K562 (cell line): ENCODE measurements around the gene CROCC2. TPM values are rescaled to one million over a fixed set of nuclear protein-coding genes. Genes with fewer than 3 reads are reported as not detected.
A peak's percentile ranks its signal among the peaks of the same experiment; 100 is the strongest.

Experiments
- ATAC-seq: fragments of 200-7000 bp; cut with Tn5 transposase; 3 replicates; pipeline ENCODE4 v1.9.1; 2020; ENCODE audit warnings: moderate library complexity
- BruUV-seq: library from RNA; stranded (reverse); fragments of 400-500 nt; replicated peaks from 2 replicates; lab custom pipeline; 2021; lab: Mats Ljungman, UMichigan
- CTCF ChIA-PET: fragments of 300-600 bp; formaldehyde crosslinking; extraction: SDS; loops from one replicate; lab custom pipeline; 2021; ENCODE audit warnings: low intra/inter-chr PET ratio; lab: Yijun Ruan, JAX
- POLR2A ChIA-PET: fragments of 300-600, 350-650 bp; sonication (Branson Sonifier 250); formaldehyde crosslinking; extraction: SDS; loops from one replicate; lab custom pipeline; 2021; ENCODE audit warnings: antibody characterized with exemption, inconsistent platforms; lab: Yijun Ruan, JAX
- DNase-seq, 4 experiments: peaks; one replicate each; pipeline versions ENCODE4 v3.0.0 to v3.0.0-alpha.2; 2011 to 2018; ENCODE audit warnings: low spot score in 3 of 4, mixed read lengths in 3 of 4; ENCODE audit errors: extremely low read depth in 1 of 4
- FAIRE-seq: peaks from 2 replicates; lab custom pipeline; 2011; peaks lifted over from hg19 to GRCh38; lab: Jason Lieb, UNC
- H2AFZ ChIP-seq: 2 replicates; pipeline ENCODE4 v1.6.0; 2011; ENCODE audit warnings: low read depth, low read length, control low read depth, inconsistent platforms
- H3K27ac ChIP-seq: fragments of 200-600 bp; 3 replicates; pipeline ENCODE4 v1.8.0; 2011; ENCODE audit warnings: low read depth, mild to moderate bottlenecking, control low read depth, inconsistent platforms, low read length, moderate library complexity, mixed read lengths; ENCODE audit errors: extremely low read depth
- H3K27me3 ChIP-seq, 2 experiments: fragments of 300-600 bp in 1 of 2; 2 replicates in 1 of 2; 3 replicates in 1 of 2; pipeline versions ENCODE4 v1.6.0 to v1.8.0; 2011; ENCODE audit warnings: inconsistent platforms in 2 of 2, low read length in 2 of 2, mild to moderate bottlenecking in 1 of 2, mixed read lengths in 1 of 2, moderate library complexity in 1 of 2; ENCODE audit not compliant: control insufficient read depth in 2 of 2, insufficient read depth in 2 of 2
- H3K36me3 ChIP-seq: fragments of 300-600 bp; 3 replicates; pipeline ENCODE4 v1.8.0; 2011; ENCODE audit warnings: mild to moderate bottlenecking, low read length, inconsistent platforms; ENCODE audit not compliant: control insufficient read depth, insufficient read depth
- H3K4me1 ChIP-seq, 2 experiments: fragments of 200-600 bp in 1 of 2; replicated peaks in 1 of 2; 2 replicates in 1 of 2; 3 replicates in 1 of 2; pipeline versions ENCODE4 v1.5.1 to v1.8.0; 2011; ENCODE audit warnings: inconsistent platforms in 2 of 2, low read length in 2 of 2, mild to moderate bottlenecking in 1 of 2, mixed read lengths in 1 of 2, moderate library complexity in 1 of 2; ENCODE audit not compliant: control insufficient read depth in 2 of 2, insufficient read depth in 2 of 2
- H3K4me2 ChIP-seq: 2 replicates; pipeline ENCODE4 v1.6.1; 2011; ENCODE audit warnings: low read length, control low read depth, inconsistent platforms, mixed read lengths; ENCODE audit not compliant: insufficient read depth
- H3K4me3 ChIP-seq: fragments of 200-600 bp; sonication (generic), shearing (Covaris generic); 2 replicates; pipeline ENCODE4 v1.5.1; 2016; ENCODE audit warnings: control low read depth, inconsistent platforms
- H3K79me2 ChIP-seq: fragments of 200-600 bp; 3 replicates; pipeline ENCODE4 v1.8.0; 2011; ENCODE audit warnings: low read length, inconsistent platforms; ENCODE audit not compliant: control insufficient read depth, insufficient read depth
- H3K9ac ChIP-seq, 2 experiments: 2 replicates each; pipeline versions ENCODE4 v1.6.0 to v1.6.1; 2011; ENCODE audit warnings: low read depth in 2 of 2, low read length in 2 of 2, control low read depth in 1 of 2, inconsistent platforms in 1 of 2, mild to moderate bottlenecking in 1 of 2, mixed read lengths in 1 of 2; ENCODE audit not compliant: insufficient read depth in 1 of 2
- H3K9me1 ChIP-seq: one replicate; pipeline ENCODE4 v1.6.0; 2011; ENCODE audit warnings: inconsistent platforms, mild to moderate bottlenecking, low read length, moderate library complexity; ENCODE audit not compliant: control insufficient read depth, insufficient read depth
- H3K9me3 ChIP-seq: replicated peaks from 2 replicates; pipeline ENCODE4 v1.5.1; 2011; ENCODE audit warnings: low read depth, low read length, inconsistent platforms; ENCODE audit not compliant: control insufficient read depth, insufficient read depth
- H4K20me1 ChIP-seq: replicated peaks from 2 replicates; pipeline ENCODE4 v1.6.1; 2011; ENCODE audit warnings: low read length, inconsistent platforms, mixed read lengths; ENCODE audit not compliant: control insufficient read depth, insufficient read depth
- C11orf30 ChIP-seq: fragments of 450-650 bp; IDR thresholded peaks from 2 replicates; pipeline ENCODE4 v1.6.1; 2016; ENCODE audit warnings: low read depth, mild to moderate bottlenecking
- HMGXB4 ChIP-seq: sonication (generic); formaldehyde crosslinking; IDR thresholded peaks from 2 replicates; pipeline ENCODE4 v1.8.1; 2023; ENCODE audit warnings: mild to moderate bottlenecking, missing genetic modification reagents
- PTTG1 ChIP-seq: fragments of 450-650 bp; IDR thresholded peaks from 2 replicates; pipeline ENCODE4 v1.6.1; 2016; ENCODE audit warnings: low read depth, mild to moderate bottlenecking, missing genetic modification characterization, missing compliant biosample characterization
- ZNF717 ChIP-seq: fragments of 250-450 bp; sonication (Bioruptor Pico); IDR thresholded peaks from 2 replicates; pipeline ENCODE4 v1.5.0; 2021
- WGBS: fragments of 100-300 bp; shearing (Covaris generic); methylation state at CpG from one replicate; pipeline ENCODE4 v1.1.6; 2016; ENCODE audit warnings: low coverage, mixed read lengths; ENCODE audit not compliant: insufficient coverage; ENCODE audit errors: missing lambda C conversion rate; 5-methylcytosine and 5-hydroxymethylcytosine counted together
- in situ Hi-C: fragments of 300-500 bp; cut with MboI; formaldehyde crosslinking; loops from 4 replicates; pipeline ENCODE4 v1.15.0; 2018; ENCODE audit warnings: inconsistent platforms, mixed read lengths
- intact Hi-C: fragments of 100-400 bp; cut with micrococcal nuclease; formaldehyde crosslinking; loops from 2 replicates; pipeline ENCODE4 v1.14.2; 2022
- polyA plus RNA-seq, 8 experiments: library from polyadenylated mRNA; depleted of rRNA in 4 of 8; stranded (reverse) in 5 of 8; unstranded in 3 of 8; fragments of >200 nt; fragmentation: Nextera tagmentation in 2 of 8; fragmentation: Illumina TruSeq in 1 of 8; extraction: Ambion mirVana in 2 of 8; extraction: Trizol in 1 of 8; gene quantifications; 2 replicates each; pipeline versions ENCODE4 v1.2.1 to v1.2.3, GENCODE V29; 2011 to 2014; ENCODE audit warnings: inconsistent platforms in 1 of 8, missing spikeins in 1 of 8
- total RNA-seq, 7 experiments: library from RNA; depleted of rRNA in 6 of 7; stranded (reverse); fragments of >200 nt in 6 of 7; fragmentation: Illumina TruSeq in 2 of 7; extraction: Trizol in 2 of 7; gene quantifications; 2 replicates each; pipeline versions ENCODE4 v1.2.1 to v1.2.3, GENCODE V29; 2011 to 2021; ENCODE audit warnings: low replicate concordance in 1 of 7

The CROCC2 gene
- total and polyA plus RNA-seq, 9 of the 15 experiments (the other 6 are each of a cell fraction or from before 2014, with no cell fraction given) = not detected

- 0 out of 2 replicates have a peak, but pooled peaks have one; percentile 30 for TF ChIP-seq C11orf30
Measured at GRCh38 chr2:240962300-240963064, 56.3 kb downstream of the CROCC2 start (continued).

GRCh38 chr2:240963065-240963867 lies 57.1 kb downstream of the CROCC2 start:
- Histone ChIP-seq H3K4me3 (no peak overlapping the region), H3K27ac (no peak overlapping the region), H3K36me3 (no peaks in the 10 kb centered on the region), H3K4me2 (no peak overlapping the region), H3K27me3 (peaks cover 0 to 36% of the 10 kb centered on the region in 2 experiments; a peak in 2 of 5 replicates), H2AFZ (no peak overlapping the region), H3K4me1 (peaks cover 0 to 13% of the 10 kb centered on the region in 2 experiments; a peak in 1 of 5 replicates), H4K20me1 (no peaks in the 10 kb centered on the region), H3K9ac (no peak overlapping the region), H3K9me1 (no peaks in the 10 kb centered on the region), H3K79me2 (no peaks in the 10 kb centered on the region), H3K9me3 (no peaks in the 10 kb centered on the region)
- DNase-seq = no peak
- BruUV-seq = no TSS peak
- ChIA-PET CTCF (no interaction called here), POLR2A (interaction anchor here (0.5 kb wide), 1 partner anchor 104 kb away, joined by 3 read pairs; no protein-coding TSS in a partner anchor)
- ATAC-seq = no peak
- in situ Hi-C loops (no loop called here), intact Hi-C loops (no loop called here)
- FAIRE-seq = no peak
- TF ChIP-seq ZNF717 (CRISPR knock-in tag) (no peak), PTTG1 (tag) (no peak), HMGXB4 (CRISPR knock-in tag) (no peak)
- WGBS = 11% methylated on average over 13 of the region's 33 CpGs
